HG03575 (cell line): Measurements from ENCODE around the gene R3HDM4.

Source experiments
- ATAC-seq: cut with Tn5 transposase; IDR thresholded peaks from one replicate; pipeline ENCODE4 v1.9.1; 2021; ENCODE audit not compliant: unreplicated experiment, insufficient number of reproducible peaks, low FRiP score; ENCODE audit errors: extremely low read depth

R3HDM4 gene

GRCh38 chr19:934197-934840, 21.3 kb upstream of the R3HDM4 start:
- ATAC-seq: no peak

GRCh38 chr19:933553-933882, 20.5 kb upstream of the R3HDM4 start:
- ATAC-seq: no peak

- ATAC-seq: no peak
Observed at GRCh38 chr19:932648-933552, 19.9 kb upstream of the R3HDM4 start.

GRCh38 chr19:931860-932647, 19.0 kb upstream of the R3HDM4 start:
- no peak for ATAC-seq

- no peak for ATAC-seq
Observed at GRCh38 chr19:929891-930258, 16.9 kb upstream of the R3HDM4 start.

- no peak for ATAC-seq
Observed at GRCh38 chr19:929203-929890, 16.3 kb upstream of the R3HDM4 start.

GRCh38 chr19:928471-929202, 15.6 kb upstream of the R3HDM4 start:
- ATAC-seq: no peak

GRCh38 chr19:927780-928401, 14.9 kb upstream of the R3HDM4 start:
- no peak for ATAC-seq

- no peak for ATAC-seq
Observed at GRCh38 chr19:927351-927779, 14.3 kb upstream of the R3HDM4 start.

GRCh38 chr19:926589-927350, 13.8 kb upstream of the R3HDM4 start:
- ATAC-seq: no peak

GRCh38 chr19:926323-926588, 13.2 kb upstream of the R3HDM4 start:
- ATAC-seq: no peak

- no peak for ATAC-seq
Observed at GRCh38 chr19:925526-926322, 12.7 kb upstream of the R3HDM4 start, which contains the start of gene ARID3A. Gene ARID3A, plus strand, starts transcription at chr19:926035. Its CDS starts 3,494 bp downstream, at chr19:929529.

GRCh38 chr19:925087-925525, 12.1 kb upstream of the R3HDM4 start:
- ATAC-seq: no peak

- ATAC-seq: no peak
Observed at GRCh38 chr19:924553-925086, 11.6 kb upstream of the R3HDM4 start.

GRCh38 chr19:920051-920864, 7.2 kb upstream of the R3HDM4 start:
- no peak for ATAC-seq
